Right forelimb (tissue), 1 donor: ENCODE results near the gene TRPT1.

Source experiments
- DNase-seq: peaks from one replicate; pipeline ENCODE4 v3.0.0-alpha.2; 2018

TRPT1 gene, protein sequence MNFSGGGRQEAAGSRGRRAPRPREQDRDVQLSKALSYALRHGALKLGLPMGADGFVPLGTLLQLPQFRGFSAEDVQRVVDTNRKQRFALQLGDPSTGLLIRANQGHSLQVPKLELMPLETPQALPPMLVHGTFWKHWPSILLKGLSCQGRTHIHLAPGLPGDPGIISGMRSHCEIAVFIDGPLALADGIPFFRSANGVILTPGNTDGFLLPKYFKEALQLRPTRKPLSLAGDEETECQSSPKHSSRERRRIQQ

DNA sequence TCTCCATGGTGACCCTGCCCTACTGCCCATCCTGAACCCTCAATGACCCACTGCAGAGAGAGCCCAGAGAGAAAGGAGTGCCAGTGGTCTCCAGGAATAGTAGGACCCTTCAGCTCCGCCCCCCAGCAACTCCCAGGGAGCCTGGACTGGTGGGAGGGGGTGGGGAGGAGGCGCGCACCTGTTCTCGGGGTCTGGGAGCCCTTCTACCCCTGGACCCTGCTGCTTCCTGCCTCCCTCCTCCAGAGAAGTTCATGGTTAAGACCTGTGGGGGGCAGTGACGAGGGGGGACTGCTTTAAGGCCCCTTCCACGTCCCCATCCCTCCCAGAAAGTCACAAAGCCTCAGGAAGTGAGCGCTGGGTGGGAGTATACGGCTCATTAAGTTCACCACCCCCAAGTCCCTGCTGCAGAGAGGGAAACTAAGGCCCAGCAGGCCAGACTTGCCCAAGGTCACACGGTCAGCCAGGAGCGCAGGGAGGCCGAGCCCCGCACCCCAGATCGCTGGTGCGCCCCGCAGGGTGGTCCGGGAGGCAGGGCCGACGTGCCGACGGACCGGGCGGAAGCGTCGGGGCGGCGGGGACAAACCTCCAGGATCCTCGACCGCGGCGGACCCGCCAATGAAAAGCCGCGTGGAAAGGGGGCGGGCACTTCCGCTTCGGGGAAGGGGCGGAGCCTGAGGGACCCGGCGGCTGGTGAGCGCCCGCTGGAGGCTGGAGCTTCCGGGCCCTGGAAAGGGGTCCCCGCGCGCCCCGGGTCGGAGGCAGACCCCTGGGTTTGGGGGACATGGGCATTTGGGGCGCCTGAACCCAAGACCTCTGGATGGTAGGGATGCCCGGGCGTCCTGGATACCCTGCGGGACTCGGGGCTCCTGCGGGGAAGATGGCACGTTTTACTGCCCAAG, at the start of gene TRPT1, which contains the start of gene NUDT22:
Gene TRPT1 (minus strand): TSS at position 579 of the 899 bp plus-strand sequence. CDS start 326 bp downstream, at position 253.
Gene NUDT22 (plus strand): TSS at position 667 of the 899 bp plus-strand sequence. CDS start 379 bp downstream, outside the sequence.
- peak; percentile 94 for DNase-seq

DNA sequence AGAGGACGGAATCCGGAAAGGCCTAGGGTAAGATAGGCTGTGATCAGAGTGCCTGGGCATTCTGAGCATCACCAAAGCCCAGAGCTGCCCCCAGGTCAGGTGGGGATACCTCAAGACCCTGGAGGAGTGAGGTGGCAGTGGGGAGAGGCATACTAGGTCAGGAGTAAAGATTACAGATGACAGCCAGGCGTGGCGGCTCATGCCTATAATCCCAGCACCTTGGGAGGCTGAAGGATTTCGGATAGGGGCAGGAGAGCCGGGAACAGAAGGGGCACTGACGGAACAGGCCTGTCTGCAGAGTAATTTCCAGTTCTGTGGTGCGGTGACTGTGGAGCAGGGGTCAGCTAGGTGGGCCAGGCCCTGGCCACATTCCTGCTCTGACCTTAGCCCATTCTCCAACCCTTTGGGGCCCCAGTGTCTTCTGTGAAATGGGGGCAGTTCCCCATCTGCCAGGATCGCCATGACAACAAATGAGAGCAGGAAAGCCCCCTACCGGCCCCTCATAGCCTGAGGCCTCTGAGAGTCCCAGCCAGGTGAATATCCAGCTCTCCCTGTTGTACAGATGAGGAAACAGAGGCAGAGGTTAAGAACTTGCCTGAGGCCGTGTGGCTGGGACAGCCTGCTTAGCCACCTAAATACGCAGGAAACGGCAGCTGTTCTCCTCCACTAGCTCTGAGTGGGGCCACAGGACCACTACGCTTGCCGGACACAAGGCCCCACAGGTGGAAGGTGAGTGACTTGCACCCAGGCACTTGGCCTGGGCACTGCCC, 49.2 kb upstream of the TRPT1 start:
- no peak for DNase-seq

DNA sequence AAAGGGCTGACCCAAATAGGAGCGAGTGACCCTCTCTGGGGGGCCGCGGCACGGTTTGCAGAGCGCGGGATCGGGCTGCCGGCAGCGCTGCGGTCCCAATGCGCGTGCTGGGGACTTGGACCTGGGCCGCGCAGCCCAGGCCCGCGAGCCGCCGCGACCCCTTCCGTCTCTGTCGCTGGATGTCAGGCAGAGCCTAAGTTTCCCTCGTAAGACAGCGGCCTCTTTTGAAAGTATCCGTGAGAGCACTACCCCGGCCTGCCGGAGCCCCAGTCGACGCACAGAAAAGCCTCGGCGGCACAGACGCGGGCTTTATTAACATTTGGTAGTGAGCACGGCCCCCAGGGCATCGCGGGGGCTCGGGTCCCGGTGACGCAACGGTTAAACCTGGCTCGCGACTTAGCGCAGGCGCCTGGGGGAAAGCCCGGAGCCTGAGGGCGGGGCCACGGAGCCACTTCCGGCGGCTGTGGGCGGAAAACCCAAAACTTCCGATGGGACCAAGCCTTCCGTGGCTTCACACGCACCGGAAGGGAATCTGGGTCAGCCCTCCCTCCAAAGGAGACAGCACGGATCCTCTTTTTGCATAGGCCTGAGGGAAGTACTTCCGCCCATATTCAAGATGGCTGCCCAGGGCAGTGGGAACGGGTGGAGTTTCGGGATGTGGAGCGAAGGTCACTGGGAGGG, 43.7 kb upstream of the TRPT1 start:
- DNase-seq, result peak; percentile 99

DNA sequence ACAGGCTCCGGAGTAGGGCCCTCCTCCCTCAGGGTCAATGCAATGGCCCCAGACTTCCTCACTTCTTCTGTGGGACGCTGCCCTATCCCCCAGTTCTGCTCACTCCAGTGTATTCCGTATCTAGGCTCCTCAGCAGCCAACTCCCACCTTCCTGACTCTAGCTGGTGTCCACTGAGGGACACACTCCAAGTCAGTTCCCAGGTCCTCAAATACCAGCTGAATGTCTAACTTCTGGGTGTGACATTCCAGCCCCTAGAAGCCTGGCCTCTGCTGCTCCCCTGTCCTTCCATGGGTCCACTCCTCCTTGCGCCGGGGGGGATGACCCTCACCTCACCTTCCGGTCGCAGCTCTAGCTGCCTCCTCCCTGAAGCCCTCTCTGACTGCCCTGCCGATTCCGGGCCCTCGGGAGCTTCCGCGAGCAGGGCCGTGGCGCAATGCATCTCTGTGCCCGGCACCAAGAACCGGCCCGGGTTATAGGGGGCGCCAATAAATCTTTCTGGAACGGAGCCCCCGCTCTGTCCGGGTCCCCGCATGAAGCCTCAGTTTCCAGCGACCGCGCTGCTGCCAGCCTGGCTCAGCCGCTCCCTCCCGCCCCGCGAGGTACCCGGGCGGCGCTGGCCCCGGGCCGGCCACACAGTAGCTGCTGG, 43.0 kb upstream of the TRPT1 start:
- DNase-seq, result no peak

DNA sequence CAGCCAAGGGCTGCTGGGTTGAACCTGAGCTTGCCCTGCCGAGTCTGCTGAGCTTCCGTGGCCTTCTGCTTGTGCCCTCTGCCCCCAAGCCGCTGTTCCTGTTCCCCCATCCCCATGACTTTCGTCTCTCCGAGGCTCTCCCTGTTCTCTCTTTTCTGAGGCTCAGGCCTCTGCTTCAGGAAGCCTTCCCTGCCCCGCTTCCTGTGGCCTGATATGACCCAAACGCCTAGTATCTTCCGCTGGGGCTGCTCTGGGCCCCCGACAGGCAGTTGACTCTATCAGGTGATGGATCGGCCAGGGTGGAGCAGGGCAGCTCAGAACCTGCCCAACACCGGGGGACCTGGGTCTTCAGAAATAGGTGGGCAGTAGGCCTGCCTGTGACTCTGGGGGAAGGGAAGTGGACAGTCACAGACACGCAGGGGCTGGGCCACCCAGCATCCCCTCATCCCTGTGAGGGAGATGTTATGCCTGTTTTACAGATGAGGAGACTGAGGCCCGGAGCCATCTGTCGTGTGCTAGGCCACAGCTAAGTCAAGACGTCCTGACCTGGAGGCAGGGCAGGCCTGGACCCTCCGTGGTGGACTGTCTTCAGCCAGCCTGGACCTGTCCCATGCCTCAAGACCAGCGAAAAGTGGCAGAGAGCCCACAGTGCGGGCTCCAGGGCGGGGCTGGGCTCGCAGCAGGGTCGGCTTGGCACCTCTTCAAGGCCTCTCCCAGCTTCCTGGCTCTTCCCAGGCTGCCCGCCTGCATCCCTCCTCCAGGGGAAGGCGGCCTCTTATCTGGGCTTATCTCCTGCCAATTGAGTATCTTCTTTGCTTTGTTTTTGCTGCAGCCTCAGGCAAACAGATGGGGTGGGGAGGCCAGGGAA, 42.3 kb upstream of the TRPT1 start:
- DNase-seq, result no peak

DNA sequence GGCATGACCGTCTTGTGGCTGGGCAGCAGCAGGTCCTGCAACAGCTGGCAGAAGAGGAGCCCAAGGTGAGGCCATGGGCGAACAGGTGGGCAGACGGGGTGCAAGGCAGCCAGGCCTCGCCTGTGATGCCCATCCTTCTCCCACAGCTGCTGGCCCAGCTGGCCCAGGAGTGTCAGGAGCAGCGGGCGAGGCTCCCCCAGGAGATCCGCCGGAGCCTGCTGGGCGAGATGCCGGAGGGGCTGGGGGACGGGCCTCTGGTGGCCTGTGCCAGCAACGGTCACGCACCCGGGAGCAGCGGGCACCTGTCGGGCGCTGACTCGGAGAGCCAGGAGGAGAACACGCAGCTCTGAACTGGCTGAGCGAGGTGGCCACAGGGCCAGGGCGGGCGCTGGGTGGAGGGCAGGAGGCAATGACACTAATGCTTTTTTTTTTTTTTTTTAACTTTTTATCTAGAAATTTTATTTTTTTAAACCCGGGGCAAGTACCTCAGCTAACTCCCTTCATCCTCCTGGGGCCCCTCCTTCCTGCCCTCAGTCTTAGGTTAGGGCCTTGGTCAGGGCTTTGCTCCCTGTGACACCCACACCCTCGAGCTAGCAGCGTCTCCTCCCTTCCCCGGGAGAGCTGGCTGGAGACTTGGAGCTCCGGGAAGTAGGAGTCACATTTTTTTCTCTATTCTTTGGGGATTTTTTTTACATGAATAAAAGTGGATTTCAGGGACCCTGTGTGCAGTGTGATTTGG, 41.4 kb upstream of the TRPT1 start:
- no peak for DNase-seq

DNA sequence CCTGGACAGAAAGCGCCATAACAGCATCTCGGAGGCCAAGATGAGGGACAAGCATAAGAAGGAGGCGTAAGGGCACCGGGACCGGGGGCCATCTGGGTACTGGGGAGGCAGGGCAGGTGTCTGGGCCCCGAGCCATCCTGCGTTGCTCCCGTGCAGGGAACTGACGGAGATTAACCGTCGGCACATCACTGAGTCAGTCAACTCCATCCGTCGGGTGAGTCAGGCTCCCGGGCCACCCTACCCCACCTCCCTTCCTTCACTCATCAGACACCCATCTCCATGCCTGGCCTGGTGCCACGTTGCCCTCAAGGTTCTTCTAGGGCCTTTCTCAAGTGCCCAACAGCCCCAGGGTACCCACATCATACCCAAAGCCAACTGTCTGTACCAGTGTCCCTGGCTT, 40.4 kb upstream of the TRPT1 start:
- no peak for DNase-seq

DNA sequence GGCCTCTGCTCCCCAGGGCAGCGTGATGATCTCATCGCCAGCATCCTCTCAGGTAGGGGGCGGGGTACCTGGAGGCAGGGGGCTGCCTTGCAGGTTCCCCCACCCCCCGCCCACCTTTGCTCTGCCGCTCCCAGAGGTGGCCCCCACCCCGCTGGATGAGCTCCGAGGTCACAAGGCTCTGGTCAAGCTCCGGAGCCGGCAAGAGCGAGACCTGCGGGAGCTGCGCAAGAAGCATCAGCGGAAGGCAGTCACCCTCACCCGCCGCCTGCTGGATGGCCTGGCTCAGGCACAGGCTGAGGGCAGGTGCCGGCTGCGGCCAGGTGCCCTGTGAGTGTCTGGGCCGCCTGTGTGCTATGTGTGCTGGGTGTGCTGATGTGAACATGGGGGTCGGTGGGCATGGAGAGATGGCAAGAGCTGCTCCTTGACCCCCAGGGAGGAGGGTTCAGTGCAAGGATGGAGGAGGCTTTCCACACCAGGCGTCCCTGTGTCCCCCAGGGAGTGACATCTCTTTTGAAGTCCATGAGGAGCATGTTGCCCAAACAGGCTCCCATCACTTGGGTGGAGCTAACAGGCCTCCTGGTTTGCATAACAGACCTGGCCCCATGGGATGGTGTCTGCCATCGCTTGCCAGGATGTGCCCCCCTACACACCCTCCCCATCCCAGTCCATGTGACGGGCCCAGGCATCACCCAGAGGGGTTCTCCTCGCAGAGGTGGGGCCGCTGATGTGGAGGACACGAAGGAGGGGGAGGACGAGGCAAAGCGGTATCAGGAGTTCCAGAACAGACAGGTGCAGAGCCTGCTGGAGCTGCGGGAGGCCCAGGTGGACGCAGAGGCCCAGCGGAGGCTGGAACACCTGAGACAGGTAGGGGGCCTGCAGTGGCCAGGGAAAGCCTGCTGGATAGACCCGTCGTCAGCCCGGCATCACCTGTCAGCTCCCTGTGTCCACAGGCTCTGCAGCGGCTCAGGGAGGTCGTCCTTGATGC, 39.5 kb upstream of the TRPT1 start:
- no peak for DNase-seq

DNA sequence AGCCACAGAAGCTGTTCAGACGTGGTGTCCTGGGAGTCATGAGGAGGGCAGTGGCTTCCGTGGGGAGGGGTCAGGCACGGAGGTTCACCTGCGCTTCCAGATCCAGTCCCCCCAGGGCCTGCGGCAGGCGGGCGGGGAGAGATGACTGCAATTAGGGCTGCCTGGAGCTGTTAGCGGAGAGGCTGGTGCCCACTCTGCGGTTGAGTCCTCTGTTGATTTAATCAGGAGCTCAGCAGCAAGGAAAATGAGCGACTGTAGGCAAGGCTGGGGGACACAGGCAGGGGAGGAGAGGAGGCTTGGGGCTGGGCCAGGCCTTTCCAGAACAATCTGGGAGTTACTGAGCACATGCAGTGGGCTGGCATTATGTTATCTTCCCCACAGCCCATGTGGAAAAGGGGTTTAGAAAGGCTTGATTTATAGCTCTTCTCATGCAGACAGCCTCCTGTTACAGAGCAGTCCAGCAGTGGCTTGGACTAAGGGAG, 38.4 kb upstream of the TRPT1 start:
- DNase-seq, result no peak

DNA sequence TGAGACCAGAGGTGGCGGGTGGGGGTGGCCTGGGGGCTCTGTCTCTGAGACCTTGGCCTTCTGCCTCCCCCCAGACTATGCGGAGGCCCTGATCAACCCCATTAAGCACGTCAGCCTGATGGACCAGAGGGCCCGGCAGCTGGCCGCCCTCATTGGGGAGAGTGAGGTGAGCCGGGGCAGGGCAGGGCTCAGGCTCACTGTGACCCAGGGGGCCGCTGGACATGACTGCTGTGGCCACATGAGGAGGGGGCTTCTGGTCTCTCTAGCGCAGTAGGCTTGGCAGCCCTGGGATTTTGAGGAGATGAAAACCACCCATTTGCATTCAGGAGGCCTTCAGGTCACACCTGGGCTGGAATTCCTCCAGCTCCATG, 37.9 kb upstream of the TRPT1 start:
- no peak for DNase-seq

DNA sequence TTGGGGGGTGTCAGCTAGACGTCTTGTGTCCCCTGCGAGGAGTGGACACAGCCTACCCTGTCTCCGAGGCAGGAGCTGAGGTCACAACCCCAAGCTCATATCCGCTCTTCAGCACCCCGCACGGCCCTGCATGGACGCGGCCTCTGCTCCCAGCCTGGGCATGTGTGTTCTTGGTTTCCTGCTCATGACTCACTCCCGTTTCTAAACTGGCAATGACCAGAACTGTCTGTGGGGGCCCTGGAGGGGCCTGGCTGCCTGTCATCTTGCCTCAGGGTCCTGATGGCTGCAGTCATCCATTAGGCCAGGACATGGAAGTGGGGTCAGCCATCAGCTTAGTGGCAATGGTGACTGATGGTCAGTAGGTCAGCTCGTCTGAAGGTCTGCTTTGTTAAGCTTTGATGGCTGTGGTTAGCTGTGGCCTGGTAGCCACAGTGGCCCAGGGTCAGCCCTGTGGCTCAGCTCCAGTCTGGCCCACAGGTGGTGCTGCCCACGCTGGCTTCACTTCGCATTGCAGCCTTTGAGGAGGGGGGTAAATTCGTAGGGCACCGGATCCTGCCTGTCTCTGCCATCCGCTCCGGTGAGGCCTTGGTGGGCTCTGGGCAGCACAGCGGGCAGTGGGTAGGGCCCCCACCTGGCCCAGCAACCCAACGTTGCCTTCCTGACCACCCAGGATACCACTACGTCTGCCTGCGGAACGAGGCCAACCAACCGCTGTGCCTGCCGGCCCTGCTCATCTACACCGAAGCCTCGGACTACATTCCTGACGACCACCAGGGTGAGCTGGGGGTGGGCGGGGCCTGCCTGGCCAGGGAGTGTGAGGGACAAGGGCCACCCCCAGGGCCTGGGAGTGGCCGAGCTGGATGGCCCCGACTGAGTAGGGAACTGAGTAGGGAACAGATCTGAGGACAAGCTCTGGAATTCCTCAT, 37.3 kb upstream of the TRPT1 start:
- DNase-seq, result no peak

DNA sequence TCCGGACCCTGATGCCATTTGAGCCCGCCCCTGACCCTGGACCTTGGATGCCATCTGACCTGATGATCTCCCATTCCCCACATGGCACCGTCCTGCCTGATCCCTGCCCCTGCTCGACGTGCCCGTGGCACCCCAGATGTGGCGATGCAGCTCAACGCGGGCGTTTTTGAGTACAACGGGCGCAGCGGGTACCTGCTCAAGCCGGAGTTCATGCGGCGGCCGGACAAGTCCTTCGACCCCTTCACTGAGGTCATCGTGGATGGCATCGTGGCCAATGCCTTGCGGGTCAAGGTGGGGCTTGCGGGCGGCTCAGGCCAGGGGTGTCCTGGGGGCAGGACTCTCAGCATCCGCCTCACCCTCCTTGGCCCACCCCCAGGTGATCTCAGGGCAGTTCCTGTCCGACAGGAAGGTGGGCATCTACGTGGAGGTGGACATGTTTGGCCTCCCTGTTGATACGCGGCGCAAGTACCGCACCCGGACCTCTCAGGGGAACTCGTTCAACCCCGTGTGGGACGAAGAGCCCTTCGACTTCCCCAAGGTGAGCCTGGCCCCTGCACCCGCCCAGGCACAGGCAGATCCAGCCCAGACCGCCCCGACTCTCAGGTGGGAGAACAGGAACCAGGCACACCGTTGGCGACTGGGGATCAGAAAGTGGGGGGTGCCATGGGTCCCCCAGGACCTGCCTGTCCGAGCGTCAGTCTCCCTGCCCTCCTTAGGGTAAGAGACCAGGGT, 36.5 kb upstream of the TRPT1 start:
- DNase-seq, result no peak

DNA sequence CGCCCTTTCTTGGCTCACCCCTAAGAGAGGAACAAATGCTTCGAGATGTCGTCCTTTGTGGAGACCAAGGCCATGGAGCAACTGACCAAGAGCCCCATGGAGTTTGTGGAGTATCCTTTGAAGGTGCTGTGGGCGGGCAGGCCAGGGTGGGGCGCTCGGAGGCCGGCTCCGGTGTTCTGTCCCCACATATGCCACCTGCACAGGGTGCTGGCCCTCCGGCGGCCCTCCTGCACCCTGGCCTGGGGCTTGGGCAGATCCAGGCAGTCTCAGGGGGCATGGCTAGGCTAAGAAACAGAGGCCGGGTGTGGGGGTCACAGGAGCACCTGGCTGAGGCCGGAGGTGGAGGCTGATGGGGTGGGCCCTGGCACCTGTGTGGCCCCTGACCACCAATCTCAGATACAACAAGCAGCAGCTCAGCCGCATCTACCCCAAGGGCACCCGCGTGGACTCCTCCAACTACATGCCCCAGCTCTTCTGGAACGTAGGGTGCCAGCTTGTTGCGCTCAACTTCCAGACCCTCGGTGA, 35.6 kb upstream of the TRPT1 start:
- DNase-seq, result no peak

DNA sequence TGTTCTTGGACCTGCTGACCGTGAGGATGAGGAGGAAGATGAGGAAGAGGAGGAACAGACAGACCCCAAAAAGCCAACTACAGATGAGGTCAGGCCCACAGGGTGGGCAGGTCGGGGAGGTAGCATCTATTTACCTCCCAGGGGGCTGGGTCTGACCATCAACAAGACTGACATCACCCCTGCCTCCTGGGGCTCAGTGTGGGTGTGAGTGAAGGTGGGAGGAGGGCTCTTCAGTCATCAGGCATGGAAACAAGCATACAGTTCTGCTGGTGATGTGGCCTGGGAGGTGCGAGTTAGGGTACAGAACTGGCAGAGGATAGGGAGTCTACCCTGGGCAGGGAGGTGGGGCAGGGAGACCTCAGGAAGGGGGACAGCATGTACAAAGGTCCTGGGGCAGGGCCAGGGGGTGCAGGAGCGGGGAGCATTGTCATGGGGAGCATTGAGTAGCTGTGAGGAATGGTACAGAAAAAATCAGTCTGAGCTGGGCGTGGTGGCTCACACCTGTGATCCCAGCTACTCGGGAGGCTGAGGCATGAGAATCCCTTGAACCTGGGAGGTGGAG, 34.2 kb upstream of the TRPT1 start:
- no peak for DNase-seq

DNA sequence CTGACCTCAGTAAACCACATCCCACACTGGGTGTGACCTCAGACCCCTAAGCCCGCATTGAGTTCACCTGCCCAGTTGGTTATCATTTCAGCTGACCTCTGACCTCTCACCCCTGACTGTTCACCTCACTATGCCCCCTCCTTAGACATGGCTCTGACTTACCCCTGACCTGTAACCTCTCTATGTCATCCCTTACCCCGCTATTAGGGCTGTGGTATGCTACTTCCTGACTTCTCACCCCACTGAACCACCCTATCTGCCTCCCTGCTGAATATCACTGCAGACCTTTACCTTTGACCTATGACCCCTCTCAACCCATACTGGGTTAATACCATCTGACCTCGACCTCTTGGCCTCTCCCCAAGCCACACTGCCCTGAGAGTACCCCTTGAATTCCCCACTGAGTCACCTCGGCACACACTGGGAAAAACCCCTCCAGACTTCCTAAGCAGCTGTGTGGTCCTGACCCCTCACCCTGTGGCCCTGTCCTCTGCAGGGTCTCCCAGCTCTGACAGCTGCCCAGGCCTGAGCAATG, 33.6 kb upstream of the TRPT1 start:
- no peak for DNase-seq

DNA sequence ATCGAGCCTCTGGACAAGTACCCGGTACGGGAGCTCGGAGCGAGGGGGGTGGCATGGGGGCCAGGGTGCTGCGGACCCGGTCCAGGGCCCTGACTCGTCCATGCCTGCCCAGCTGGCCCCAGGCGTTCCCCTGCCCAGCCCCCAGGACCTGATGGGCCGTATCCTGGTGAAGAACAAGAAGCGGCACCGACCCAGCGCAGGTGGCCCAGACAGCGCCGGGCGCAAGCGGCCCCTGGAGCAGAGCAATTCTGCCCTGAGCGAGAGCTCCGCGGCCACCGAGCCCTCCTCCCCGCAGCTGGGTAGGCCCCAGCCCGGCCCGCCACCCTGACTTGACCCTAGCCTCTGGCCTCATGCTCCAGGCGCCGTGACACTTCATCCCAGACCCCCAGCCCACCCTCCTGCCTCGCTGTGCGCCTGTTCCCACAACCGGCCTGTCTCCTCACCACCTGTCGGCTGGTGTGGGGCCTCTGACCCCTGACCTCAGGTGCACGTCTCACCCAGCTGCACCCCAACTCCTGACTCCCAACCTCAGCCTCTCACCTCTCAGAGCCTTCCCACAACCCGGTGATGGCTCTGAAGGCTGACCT, 33.1 kb upstream of the TRPT1 start:
- no peak for DNase-seq
